Measurements from ENCODE around the gene PMIS2.

DNA sequence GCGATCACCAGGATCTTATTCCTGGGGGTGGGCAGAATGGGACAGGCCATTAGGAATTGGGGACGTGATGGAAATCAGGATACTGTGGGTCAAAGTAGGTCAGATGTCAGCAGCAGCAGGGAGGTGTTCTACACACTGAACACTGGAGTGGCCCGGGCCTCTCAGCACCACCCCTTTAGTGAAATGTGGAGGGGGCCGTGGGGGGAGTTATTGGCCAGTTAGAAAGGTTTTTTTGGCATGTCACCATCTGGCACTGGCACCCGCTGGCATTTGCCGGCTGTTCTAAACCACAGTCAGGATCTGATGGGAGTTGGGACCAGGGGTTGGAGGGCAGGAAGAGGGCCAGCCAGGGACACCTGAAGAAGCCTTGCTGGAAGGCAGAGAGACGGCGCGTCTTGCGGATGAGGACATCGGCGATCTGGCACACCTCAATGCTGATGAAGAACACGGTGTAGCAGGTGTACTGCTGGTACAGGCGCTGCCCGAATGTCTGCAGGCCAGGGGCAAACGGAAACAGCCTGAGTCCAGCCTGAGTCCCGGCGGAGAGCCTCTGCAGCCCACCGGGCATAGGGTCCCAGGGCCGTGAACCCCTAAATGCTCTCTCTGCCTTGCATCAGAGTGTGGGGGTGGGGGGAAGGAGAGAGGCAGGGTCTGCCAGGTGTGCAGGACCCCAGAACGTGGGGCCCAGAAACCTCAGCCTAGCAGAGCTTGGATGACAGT, 34.7 kb upstream of the PMIS2 start:
- TF ChIP-seq, protein P1, sequence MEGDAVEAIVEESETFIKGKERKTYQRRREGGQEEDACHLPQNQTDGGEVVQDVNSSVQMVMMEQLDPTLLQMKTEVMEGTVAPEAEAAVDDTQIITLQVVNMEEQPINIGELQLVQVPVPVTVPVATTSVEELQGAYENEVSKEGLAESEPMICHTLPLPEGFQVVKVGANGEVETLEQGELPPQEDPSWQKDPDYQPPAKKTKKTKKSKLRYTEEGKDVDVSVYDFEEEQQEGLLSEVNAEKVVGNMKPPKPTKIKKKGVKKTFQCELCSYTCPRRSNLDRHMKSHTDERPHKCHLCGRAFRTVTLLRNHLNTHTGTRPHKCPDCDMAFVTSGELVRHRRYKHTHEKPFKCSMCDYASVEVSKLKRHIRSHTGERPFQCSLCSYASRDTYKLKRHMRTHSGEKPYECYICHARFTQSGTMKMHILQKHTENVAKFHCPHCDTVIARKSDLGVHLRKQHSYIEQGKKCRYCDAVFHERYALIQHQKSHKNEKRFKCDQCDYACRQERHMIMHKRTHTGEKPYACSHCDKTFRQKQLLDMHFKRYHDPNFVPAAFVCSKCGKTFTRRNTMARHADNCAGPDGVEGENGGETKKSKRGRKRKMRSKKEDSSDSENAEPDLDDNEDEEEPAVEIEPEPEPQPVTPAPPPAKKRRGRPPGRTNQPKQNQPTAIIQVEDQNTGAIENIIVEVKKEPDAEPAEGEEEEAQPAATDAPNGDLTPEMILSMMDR (IDR thresholded peaks at IDR 0.05), result no peak
- TF ChIP-seq POLR2A (IDR thresholded peaks at IDR 0.05) (no peak), EP300 (IDR thresholded peaks at IDR 0.05) (no peak), POLR2AphosphoS5 (IDR thresholded peaks at IDR 0.05) (no peak)
